ENCODE data around the gene ZSWIM5.

- TF ChIP-seq CTCF (IDR thresholded peaks at IDR 0.05) (no peak), POLR2A (IDR thresholded peaks at IDR 0.05) (no peak)
Measured at GRCh38 chr1:45136984-45137383, 69.4 kb downstream of the ZSWIM5 start.

All from lower leg skin (tissue), 3 donors.